OCI-LY3 (cell line): Measurements from ENCODE around the gene INPP5A.

Experiments used
- H2AFZ ChIP-seq: fragments of 200-600, 300-600 bp; shearing (Covaris generic); 2 replicates; pipeline ENCODE4 v1.6.0; 2014; ENCODE audit warnings: antibody characterized with exemption, low read depth, low read length
- H3K27ac ChIP-seq: fragments of 200-600, 300-600 bp; sonication (generic); 2 replicates; pipeline ENCODE4 v1.5.1; 2014; ENCODE audit warnings: mild to moderate bottlenecking, low read length, moderate library complexity, mixed read lengths
- H3K27me3 ChIP-seq: fragments of 200-600, 300-600 bp; sonication (generic); 2 replicates; pipeline ENCODE4 v1.6.1; 2014; ENCODE audit warnings: low read depth, low read length, mixed read lengths
- H3K36me3 ChIP-seq: fragments of 200-600, 300-600 bp; sonication (generic); replicated peaks from 2 replicates; pipeline ENCODE3; 2014; ENCODE audit warnings: low read depth, low read length, mixed read lengths
- H3K4me1 ChIP-seq: fragments of 300-600, 200-600 bp; sonication (generic); 2 replicates; pipeline ENCODE4 v1.6.1; 2014; ENCODE audit warnings: low read length, mixed read lengths
- H3K4me2 ChIP-seq: fragments of 200-600, 300-600 bp; sonication (generic); 2 replicates; pipeline ENCODE4 v1.6.1; 2014; ENCODE audit warnings: low read length, mixed read lengths
- H3K4me3 ChIP-seq: fragments of 300-600, 200-600 bp; sonication (generic); 2 replicates; pipeline ENCODE4 v1.5.1; 2014; ENCODE audit warnings: antibody characterized with exemption, mild to moderate bottlenecking, low read length, moderate library complexity
- H3K79me2 ChIP-seq: fragments of 300-600, 200-600 bp; shearing (Covaris generic); 2 replicates; pipeline ENCODE4 v1.6.1; 2014; ENCODE audit warnings: mild to moderate bottlenecking, low read length, mixed read lengths
- H3K9ac ChIP-seq: fragments of 300-600, 200-600 bp; shearing (Covaris generic); 2 replicates; pipeline ENCODE4 v1.6.0; 2014; ENCODE audit warnings: mild to moderate bottlenecking, low read length, moderate library complexity
- H3K9me3 ChIP-seq: fragments of 200-600, 300-600 bp; shearing (Covaris generic); 2 replicates; pipeline ENCODE4 v1.6.1; 2014; ENCODE audit warnings: low read length, mixed read lengths; ENCODE audit not compliant: insufficient read depth
- H4K20me1 ChIP-seq: fragments of 200-600, 300-600 bp; sonication (generic); 2 replicates; pipeline ENCODE4 v1.6.1; 2016; ENCODE audit warnings: low read length, mixed read lengths; ENCODE audit not compliant: insufficient read depth
- EZH2phosphoT487 ChIP-seq: fragments of 200-600 bp; shearing (Covaris generic); IDR thresholded peaks from 2 replicates; pipeline ENCODE4 v1.6.1; 2018; ENCODE audit warnings: antibody characterized with exemption, mixed run types, low read depth
- TF ChIP-seq, protein P1 (sequence below): fragments of 200-600, 300-600 bp; sonication (generic); IDR thresholded peaks from 2 replicates; pipeline ENCODE4 v1.5.1; 2014; ENCODE audit warnings: antibody characterized with exemption, low read length, low read depth

Gene INPP5A

DNA sequence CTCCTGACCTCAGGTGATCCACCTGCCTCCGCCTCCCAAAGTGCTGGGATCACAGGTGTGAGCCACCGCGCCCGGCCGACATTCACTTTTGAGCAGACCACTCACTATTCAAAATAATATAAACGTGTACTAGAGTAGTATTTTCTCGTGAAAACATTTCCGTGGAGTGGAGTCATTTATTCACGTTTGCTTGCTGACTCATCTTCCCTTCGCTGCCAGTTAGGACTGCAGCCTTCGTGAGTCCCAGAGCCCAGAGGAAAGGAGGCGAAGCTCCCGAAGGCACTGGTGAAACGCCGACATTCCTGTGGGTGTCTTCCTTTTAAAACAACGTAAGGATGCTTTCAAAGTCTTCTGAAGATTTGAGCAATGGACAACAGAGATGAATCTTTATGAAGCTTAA is 10.9 kb upstream of the INPP5A start:
- Histone ChIP-seq H3K27me3 (peaks cover 4% of the 10 kb centered on the region; the same call in 1 of the 2 replicates), H3K4me3 (no peak overlapping the region), H4K20me1 (no peaks in the 10 kb centered on the region), H3K9me3 (no peaks in the 10 kb centered on the region), H3K36me3 (no peaks in the 10 kb centered on the region), H2AFZ (no peak overlapping the region), H3K4me1 (no peaks in the 10 kb centered on the region), H3K4me2 (no peak overlapping the region), H3K79me2 (no peaks in the 10 kb centered on the region), H3K27ac (no peak overlapping the region), H3K9ac (no peak overlapping the region)
- no peak for TF ChIP-seq EZH2phosphoT487
- TF ChIP-seq, protein P1, sequence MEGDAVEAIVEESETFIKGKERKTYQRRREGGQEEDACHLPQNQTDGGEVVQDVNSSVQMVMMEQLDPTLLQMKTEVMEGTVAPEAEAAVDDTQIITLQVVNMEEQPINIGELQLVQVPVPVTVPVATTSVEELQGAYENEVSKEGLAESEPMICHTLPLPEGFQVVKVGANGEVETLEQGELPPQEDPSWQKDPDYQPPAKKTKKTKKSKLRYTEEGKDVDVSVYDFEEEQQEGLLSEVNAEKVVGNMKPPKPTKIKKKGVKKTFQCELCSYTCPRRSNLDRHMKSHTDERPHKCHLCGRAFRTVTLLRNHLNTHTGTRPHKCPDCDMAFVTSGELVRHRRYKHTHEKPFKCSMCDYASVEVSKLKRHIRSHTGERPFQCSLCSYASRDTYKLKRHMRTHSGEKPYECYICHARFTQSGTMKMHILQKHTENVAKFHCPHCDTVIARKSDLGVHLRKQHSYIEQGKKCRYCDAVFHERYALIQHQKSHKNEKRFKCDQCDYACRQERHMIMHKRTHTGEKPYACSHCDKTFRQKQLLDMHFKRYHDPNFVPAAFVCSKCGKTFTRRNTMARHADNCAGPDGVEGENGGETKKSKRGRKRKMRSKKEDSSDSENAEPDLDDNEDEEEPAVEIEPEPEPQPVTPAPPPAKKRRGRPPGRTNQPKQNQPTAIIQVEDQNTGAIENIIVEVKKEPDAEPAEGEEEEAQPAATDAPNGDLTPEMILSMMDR, result no peak

DNA sequence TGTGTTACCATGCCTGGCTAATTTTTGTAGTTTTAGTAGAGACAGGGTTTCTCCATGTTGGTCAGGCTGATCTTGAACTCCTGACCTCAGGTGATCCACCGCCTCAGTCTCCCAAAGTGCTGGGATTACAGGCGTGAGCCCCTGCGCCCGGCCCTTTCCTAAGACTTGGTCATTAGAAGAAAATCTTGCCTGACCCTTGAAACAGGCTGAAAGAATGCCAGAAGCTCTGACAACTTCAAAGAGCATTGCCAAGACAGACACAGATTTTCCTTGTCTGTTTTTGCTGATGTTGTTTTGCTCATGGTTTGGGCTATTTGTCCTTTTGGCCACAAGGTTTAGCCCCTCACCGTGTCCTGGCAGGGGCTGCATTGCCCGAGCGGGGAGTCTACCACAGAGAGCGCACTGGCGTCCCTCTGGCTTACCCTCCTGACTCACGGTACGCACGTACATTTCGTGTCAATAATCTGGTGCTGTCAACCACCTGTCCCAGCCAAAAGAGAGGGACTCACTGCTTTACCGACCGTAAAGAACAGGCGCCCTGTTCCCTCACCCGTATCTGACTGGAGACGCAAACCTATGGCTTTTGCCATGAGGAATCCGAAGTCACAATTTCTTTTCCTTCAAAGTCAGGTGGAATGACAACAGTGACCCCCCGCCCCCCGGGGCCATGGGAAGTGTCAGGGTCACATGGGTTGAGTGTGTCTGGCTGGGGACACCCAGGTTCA is 10.1 kb upstream of the INPP5A start:
- Histone ChIP-seq H3K4me2 (no peak overlapping the region), H3K36me3 (no peaks in the 10 kb centered on the region), H4K20me1 (no peaks in the 10 kb centered on the region), H3K4me1 (no peaks in the 10 kb centered on the region), H2AFZ (no peak overlapping the region), H3K4me3 (no peak overlapping the region), H3K27me3 (peaks cover 4% of the 10 kb centered on the region; the same call in 1 of the 2 replicates), H3K9ac (no peak overlapping the region), H3K27ac (no peak overlapping the region), H3K9me3 (no peaks in the 10 kb centered on the region), H3K79me2 (no peaks in the 10 kb centered on the region)
- TF ChIP-seq, protein P1, result no peak

DNA sequence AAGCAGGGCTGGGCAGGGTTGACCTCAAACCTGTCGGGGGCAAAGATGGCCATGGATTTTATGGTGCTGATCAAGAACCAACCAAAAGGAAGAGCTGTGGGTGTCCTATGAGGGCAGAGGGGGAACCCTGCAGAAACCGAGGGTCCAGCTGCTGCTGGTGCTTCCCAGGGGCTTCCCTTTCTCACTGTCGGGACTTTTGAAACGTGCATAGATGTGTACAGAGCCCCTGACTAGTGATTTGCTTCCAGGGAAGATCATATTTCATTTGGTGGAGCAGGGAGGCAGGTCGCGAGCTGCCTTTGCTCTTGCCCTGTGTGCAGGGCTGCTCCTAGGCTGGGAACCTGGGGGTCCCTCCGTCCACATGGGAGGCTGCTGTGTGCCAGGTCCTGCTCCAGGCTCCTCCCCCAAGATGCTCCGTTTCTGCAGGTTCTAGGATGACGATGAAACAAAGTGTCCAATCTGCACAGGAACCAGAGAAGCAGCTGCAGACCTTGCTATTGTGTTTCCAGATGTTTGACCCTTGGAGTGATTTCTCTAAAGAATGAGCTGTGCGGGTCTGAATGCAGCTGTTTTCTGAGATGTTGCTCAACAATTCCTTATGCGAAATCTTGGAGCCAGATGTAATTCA is 9.4 kb upstream of the INPP5A start:
- Histone ChIP-seq H3K79me2 (no peaks in the 10 kb centered on the region), H4K20me1 (no peaks in the 10 kb centered on the region), H3K4me1 (no peaks in the 10 kb centered on the region), H2AFZ (no peak overlapping the region), H3K27me3 (peaks cover 4% of the 10 kb centered on the region; the same call in 1 of the 2 replicates), H3K9ac (no peak overlapping the region), H3K9me3 (no peaks in the 10 kb centered on the region), H3K4me3 (no peak overlapping the region), H3K36me3 (no peaks in the 10 kb centered on the region), H3K4me2 (no peak overlapping the region), H3K27ac (no peak overlapping the region)
- TF ChIP-seq, protein P1, result no peak
- TF ChIP-seq EZH2phosphoT487, result no peak

DNA sequence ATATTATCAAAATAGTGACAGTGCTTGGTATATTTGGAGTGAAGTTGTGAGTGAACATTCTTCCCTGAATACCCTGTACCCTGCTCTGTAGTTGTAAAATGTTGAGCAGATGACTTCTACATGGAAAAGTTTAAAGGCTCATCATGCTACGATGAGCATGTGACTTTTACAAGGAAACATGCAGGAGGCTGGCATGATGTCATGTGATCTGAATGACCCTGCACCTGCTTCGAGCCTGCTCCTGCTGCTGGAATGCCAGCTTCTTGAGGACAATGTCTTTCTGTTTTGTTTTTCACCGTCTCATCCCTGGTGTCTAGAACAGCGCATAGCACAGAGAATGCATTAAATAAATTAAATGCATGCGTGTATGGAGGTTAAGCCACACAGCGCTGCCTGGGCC is 5.4 kb upstream of the INPP5A start:
- H3K9ac ChIP-seq, result no peak overlapping the region
- H3K27ac ChIP-seq, result no peak overlapping the region
- H3K4me3 ChIP-seq, result no peak overlapping the region
- H4K20me1 ChIP-seq, result no peaks in the 10 kb centered on the region
- peaks cover 4% of the 10 kb centered on the region; the same call in 1 of the 2 replicates for H3K4me1 ChIP-seq
- H3K4me2 ChIP-seq, result no peak overlapping the region
- no peaks in the 10 kb centered on the region for H3K79me2 ChIP-seq
- no peak overlapping the region for H2AFZ ChIP-seq
- TF ChIP-seq, protein P1, result no peak
- TF ChIP-seq EZH2phosphoT487, result no peak
- H3K36me3 ChIP-seq, result no peaks in the 10 kb centered on the region
- H3K27me3 ChIP-seq, result 0 out of 2 replicates have a peak, but pooled peaks cover 4% of the 10 kb centered on the region
- H3K9me3 ChIP-seq, result no peaks in the 10 kb centered on the region
